Choroid plexus epithelial cell (primary cell): ENCODE measurements around the gene MYO1D.
A peak's percentile ranks its signal among the peaks of the same experiment; 100 is the strongest.

Experiments
- DNase-seq: peaks from one replicate; pipeline ENCODE4 v3.0.0-alpha.2; 2010; ENCODE audit warnings: low read depth
- H3K4me3 ChIP-seq: 2 replicates; pipeline ENCODE4 v1.5.1; 2011; ENCODE audit warnings: low read depth, mild to moderate bottlenecking, control low read depth, low read length, moderate library complexity
- TF ChIP-seq, protein P1 (sequence below): conservative IDR thresholded peaks from 2 replicates; pipeline ENCODE4 v1.5.1; 2011; ENCODE audit warnings: low read depth, mild to moderate bottlenecking, control low read depth, inconsistent platforms, low read length, moderate library complexity

Gene MYO1D

DNA sequence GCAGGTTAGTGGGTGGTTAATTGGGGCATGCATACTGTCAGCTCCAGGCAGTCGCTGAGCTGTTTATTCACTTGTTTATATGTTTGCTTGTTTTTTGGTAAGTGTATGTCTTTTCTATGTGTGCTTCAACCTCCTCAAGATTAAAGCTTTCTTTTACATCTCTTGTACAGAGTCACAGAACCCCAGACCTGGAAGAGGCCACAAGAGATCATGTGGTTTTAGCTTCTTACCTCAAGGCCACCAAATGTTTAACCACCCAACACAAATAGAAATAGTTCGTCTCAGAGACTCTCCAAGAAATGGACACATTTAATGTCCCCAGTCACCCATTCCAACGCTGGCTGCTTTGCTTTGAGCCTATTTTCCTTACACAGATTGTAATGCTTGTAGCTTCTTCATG is 39.2 kb upstream of the MYO1D start:
- no peak overlapping the region for H3K4me3 ChIP-seq
- no peak for DNase-seq
- TF ChIP-seq, protein P1, sequence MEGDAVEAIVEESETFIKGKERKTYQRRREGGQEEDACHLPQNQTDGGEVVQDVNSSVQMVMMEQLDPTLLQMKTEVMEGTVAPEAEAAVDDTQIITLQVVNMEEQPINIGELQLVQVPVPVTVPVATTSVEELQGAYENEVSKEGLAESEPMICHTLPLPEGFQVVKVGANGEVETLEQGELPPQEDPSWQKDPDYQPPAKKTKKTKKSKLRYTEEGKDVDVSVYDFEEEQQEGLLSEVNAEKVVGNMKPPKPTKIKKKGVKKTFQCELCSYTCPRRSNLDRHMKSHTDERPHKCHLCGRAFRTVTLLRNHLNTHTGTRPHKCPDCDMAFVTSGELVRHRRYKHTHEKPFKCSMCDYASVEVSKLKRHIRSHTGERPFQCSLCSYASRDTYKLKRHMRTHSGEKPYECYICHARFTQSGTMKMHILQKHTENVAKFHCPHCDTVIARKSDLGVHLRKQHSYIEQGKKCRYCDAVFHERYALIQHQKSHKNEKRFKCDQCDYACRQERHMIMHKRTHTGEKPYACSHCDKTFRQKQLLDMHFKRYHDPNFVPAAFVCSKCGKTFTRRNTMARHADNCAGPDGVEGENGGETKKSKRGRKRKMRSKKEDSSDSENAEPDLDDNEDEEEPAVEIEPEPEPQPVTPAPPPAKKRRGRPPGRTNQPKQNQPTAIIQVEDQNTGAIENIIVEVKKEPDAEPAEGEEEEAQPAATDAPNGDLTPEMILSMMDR, result no peak

DNA sequence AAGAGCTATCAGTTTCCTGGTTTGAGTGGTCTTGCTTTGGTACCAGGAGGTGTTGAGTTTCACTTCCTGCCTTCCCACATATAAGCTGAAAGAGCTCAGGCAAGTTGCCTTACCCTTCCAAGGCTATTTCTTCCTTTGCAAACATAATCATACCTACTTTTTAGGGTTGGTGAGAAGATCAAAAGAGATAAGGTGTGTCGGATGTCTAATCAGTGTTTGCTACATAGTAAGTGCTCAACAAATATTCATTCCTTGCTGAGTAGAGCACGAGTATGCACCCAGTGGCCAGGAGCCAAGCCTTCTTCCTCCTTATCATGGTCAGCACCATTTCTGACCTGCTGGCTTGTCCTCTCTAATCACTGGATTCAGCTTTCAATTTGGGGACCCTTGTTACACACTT is 38.3 kb upstream of the MYO1D start:
- DNase-seq, result no peak
- TF ChIP-seq, protein P1, result no peak
- H3K4me3 ChIP-seq, result no peak overlapping the region

DNA sequence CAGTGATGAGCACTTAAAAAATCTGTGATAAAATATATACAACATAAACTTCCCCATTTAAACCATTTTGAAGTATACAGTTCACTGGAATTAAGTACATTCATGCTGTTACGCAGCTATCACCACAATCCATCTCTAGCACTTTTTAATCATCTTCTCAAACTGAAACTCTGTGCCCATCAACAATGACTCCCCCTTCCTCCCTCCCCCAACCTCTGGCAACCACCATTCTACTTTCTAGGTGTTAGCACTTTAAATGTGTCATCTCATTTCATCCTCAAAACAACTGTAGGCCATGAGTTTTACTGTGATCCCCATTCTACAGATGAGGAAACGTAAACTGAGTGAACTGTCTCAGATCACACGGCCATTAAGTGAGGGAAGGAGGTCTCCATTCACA is 37.3 kb upstream of the MYO1D start:
- DNase-seq, result no peak
- H3K4me3 ChIP-seq, result no peak overlapping the region
- TF ChIP-seq, protein P1, result no peak

GRCh38 chr17:32913593-32913992 is 36.7 kb upstream of the MYO1D start:
- no peak for DNase-seq
- no peak overlapping the region for H3K4me3 ChIP-seq
- TF ChIP-seq, protein P1, result no peak

DNA sequence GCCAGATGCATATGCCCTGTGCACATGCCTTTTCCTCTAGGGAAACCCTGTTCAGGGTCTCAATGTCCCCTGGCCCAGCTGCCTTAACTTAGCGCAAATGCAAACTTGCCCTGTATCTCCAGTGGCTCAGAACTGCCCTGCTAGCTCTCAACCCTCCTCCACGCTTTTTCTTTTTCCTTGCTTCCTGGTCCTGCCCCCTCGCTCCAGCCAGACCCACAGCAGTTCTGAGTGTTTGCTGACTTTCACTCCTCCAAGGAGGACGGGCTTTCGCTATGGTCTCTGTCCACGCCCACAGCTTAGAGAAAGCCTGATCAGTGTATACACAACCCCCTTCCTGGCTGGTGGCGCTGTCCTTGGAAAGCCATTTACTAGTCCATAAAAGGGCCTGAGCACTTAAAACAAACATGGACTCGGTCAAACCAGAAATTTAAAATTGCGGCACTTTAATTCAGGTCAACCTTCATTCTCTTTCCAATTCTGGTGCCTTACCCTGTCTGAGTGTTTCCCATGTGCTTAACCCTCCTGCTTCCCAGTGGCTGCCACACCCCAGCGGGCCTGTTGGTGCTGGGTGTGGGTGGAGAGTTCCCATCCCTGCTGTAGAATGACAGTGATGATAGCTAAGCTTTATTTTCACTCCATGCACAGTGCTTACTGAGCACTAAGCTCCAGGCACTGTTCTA is 35.4 kb upstream of the MYO1D start:
- H3K4me3 ChIP-seq, result peak overlapping the region; percentile 28
- TF ChIP-seq, protein P1, result peak; percentile 24
- peak; percentile 85 for DNase-seq

DNA sequence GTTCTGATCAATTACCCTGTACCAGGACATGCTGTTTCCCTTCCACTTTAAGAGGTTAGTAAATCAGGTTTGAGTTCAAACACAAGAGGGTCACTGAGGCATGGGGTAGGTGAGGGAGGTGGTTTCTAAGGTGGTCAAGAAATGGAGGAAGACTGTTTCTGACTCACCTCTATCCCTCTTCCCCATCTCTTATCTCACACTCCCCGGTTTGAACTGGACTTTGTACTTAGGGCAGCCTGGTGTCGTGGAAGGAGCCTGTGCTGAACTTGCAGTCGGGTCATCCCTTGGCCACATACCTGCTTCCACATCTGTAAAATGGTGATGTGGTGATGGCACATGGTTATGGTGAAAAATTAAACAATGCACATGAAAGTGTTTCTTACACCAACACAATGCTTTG is 33.8 kb upstream of the MYO1D start:
- TF ChIP-seq, protein P1, result no peak
- DNase-seq, result no peak
- no peak overlapping the region for H3K4me3 ChIP-seq

- H3K4me3 ChIP-seq, result no peak overlapping the region
- TF ChIP-seq, protein P1, result peak; percentile 89
- peak; percentile 96 for DNase-seq
Measured at GRCh38 chr17:32909787-32910369, 33.0 kb upstream of the MYO1D start.
